RWPE2 (cell line): ENCODE measurements around the gene MRPL36.
A peak's percentile ranks its signal among the peaks of the same experiment; 100 is the strongest.

Experiments used
- ATAC-seq: fragments of 200-7000 bp; cut with Tn5 transposase; 3 replicates; pipeline ENCODE4 v1.9.1; 2021; ENCODE audit warnings: low read depth
- DNase-seq: peaks from one replicate; pipeline ENCODE4 v3.0.0-alpha.2; 2020; ENCODE audit warnings: low spot score
- H3K27ac ChIP-seq: fragments of 450-650 bp; 2 replicates; pipeline ENCODE4 v1.5.1; 2017; ENCODE audit warnings: mild to moderate bottlenecking; ENCODE audit not compliant: poor library complexity, severe bottlenecking
- H3K27me3 ChIP-seq: fragments of 250-450 bp; sonication (Bioruptor Pico); 2 replicates; pipeline ENCODE4 v1.5.1; 2021; ENCODE audit warnings: mild to moderate bottlenecking, moderate library complexity; ENCODE audit not compliant: insufficient read depth, poor library complexity, severe bottlenecking
- H3K36me3 ChIP-seq: fragments of 250-450 bp; sonication (Bioruptor Pico); 2 replicates; pipeline ENCODE4 v1.5.1; 2020; ENCODE audit warnings: low read depth, mild to moderate bottlenecking, moderate library complexity
- H3K4me1 ChIP-seq: fragments of 250-450 bp; sonication (Bioruptor Pico); 2 replicates; pipeline ENCODE4 v1.5.1; 2021; ENCODE audit warnings: mild to moderate bottlenecking, moderate library complexity; ENCODE audit not compliant: insufficient read depth, poor library complexity, severe bottlenecking
- H3K4me3 ChIP-seq: fragments of 250-450 bp; sonication (Bioruptor Pico); 2 replicates; pipeline ENCODE4 v1.5.1; 2021; ENCODE audit warnings: mild to moderate bottlenecking, moderate library complexity; ENCODE audit not compliant: severe bottlenecking
- H3K9me3 ChIP-seq: fragments of 250-450 bp; sonication (Bioruptor Pico); 2 replicates; pipeline ENCODE4 v1.5.1; 2021; ENCODE audit warnings: mild to moderate bottlenecking, moderate library complexity; ENCODE audit not compliant: severe bottlenecking
- TF ChIP-seq, protein P1 (sequence below): fragments of 450-650 bp; IDR thresholded peaks from one replicate; pipeline ENCODE4 v1.5.1; 2017; ENCODE audit warnings: mild to moderate bottlenecking, moderate library complexity; ENCODE audit not compliant: poor library complexity, severe bottlenecking

Gene MRPL36

DNA sequence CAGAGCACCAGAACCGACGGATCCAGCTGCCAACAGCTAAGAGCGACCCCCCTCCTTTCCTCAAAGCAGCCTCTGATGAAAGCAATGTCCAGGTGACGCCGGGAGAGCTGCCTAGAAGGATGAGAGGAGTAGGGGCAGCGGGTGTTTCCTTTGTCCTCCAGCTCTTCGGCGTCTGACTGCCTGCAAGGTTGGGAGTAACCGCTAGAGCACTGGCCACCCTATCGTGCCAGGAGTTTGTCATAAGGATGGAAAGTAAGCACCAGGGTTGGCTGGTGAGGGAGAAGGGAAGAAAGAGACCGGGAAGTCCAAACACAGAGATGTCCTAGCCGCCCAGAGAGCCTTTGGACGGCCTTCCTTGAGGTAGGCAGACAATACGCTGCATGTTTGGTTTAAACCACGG lies 10.8 kb downstream of the MRPL36 start:
- no peaks in the 10 kb centered on the region for H3K36me3 ChIP-seq
- no peaks in the 10 kb centered on the region for H3K9me3 ChIP-seq
- peak overlapping the region; percentile 72 for H3K27ac ChIP-seq
- no peaks in the 10 kb centered on the region for H3K27me3 ChIP-seq
- H3K4me3 ChIP-seq: no peak overlapping the region
- H3K4me1 ChIP-seq: peaks cover 14% of the 10 kb centered on the region
- ATAC-seq: no peak
- TF ChIP-seq, protein P1, sequence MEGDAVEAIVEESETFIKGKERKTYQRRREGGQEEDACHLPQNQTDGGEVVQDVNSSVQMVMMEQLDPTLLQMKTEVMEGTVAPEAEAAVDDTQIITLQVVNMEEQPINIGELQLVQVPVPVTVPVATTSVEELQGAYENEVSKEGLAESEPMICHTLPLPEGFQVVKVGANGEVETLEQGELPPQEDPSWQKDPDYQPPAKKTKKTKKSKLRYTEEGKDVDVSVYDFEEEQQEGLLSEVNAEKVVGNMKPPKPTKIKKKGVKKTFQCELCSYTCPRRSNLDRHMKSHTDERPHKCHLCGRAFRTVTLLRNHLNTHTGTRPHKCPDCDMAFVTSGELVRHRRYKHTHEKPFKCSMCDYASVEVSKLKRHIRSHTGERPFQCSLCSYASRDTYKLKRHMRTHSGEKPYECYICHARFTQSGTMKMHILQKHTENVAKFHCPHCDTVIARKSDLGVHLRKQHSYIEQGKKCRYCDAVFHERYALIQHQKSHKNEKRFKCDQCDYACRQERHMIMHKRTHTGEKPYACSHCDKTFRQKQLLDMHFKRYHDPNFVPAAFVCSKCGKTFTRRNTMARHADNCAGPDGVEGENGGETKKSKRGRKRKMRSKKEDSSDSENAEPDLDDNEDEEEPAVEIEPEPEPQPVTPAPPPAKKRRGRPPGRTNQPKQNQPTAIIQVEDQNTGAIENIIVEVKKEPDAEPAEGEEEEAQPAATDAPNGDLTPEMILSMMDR: no peak
- DNase-seq: no peak

DNA sequence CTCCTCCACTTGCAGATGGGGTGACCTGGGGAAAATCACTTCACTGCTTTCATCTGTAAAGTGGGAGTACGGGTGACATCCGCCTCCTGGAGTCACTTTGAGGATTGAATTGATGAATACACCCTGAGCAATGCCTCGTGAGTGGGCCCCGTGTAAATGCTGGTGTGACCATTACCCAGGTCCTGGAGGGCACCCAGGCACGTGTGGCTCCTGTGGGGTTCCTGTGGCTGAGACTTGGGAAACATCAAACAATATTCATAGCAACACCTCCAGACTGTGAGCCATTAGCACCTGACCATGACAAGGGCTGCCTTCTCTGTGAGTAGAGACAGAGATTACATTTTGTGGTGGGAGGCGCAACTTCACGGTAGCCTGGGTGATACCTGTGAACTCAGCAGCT lies 11.4 kb downstream of the MRPL36 start:
- Histone ChIP-seq H3K27me3 (no peaks in the 10 kb centered on the region), H3K36me3 (no peaks in the 10 kb centered on the region), H3K4me3 (no peak overlapping the region), H3K4me1 (peaks cover 14% of the 10 kb centered on the region), H3K9me3 (no peaks in the 10 kb centered on the region), H3K27ac (no peak overlapping the region)
- DNase-seq (no peak), ATAC-seq (no peak)
- TF ChIP-seq, protein P1: no peak

DNA sequence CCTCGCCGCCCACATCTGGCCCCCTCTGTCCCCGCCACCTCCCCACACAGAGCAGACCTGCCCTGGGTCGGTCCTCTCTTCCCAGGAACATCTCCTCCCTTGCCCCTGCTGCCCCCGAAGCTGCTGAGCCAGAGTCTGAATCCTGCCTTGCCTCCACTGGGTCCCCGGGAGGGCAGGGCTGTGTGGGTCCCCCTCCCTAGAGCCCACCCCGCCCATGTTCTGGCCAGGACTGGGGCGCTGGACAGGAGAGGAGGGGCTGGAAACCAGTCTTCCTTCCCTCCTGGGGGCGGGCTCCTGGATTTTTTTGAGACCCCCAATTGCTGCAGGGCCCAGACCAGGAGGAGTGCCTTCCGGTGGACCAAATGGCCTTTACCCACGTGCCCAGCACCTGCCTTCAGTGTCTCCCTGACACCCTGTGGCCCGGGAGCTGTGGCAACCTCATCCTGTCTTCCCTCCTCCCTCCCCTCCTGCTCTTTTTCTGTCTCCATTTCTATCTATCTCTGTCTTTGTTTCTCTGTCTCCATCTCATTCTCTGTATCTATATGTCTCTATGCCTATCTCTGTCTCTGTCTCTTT lies 12.1 kb downstream of the MRPL36 start:
- Histone ChIP-seq H3K4me1 (peaks cover 10% of the 10 kb centered on the region), H3K27me3 (no peaks in the 10 kb centered on the region), H3K36me3 (no peaks in the 10 kb centered on the region), H3K4me3 (no peak overlapping the region), H3K9me3 (no peaks in the 10 kb centered on the region), H3K27ac (no peak overlapping the region)
- peak; percentile 57 for DNase-seq
- TF ChIP-seq, protein P1: no peak
- no peak for ATAC-seq

DNA sequence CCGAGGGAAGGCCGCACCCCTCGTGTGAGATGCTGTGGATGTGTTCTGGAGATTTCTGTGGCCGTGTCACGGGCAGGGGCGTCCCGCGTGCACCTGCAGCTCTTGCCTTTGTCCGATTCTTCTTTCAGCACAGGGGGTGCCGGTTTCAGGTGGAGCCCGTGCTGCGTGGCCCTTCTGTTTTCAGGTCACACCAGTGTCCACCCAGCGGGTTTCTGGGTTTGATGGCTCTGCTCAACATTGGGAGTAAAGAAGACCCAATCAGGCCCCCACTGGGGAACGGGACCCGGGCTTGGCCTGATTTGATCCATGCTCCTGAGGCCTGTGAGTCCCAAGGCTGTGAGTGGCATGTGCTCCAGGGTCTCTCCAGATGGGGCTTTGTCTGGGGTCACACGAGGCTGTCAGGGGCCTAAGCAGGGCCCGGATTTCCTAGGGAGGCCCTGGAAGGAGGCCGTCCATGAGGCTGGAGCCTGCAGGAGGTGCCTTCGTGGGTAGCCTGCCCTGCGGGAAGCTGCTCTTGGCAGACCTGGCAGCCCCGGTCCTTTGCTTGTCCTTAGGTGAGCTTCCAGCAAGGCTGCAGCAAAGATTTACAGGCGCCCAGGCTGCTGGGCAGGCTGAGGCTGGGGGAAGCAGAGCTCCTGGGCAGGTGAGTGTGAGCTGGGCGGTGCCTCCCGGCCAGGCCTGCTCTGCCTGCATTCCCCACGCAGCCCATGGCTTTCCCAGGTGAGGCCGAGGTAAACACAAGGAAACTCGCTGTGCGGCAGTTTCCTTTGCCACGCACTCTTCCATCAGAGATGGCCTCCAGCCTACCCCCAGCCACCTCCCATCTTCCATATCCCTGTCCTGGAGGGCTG lies 12.8 kb downstream of the MRPL36 start:
- ATAC-seq (no peak), DNase-seq (peak; percentile 60)
- H3K36me3 ChIP-seq: no peaks in the 10 kb centered on the region
- no peaks in the 10 kb centered on the region for H3K27me3 ChIP-seq
- H3K27ac ChIP-seq: no peak overlapping the region
- TF ChIP-seq, protein P1: no peak
- no peak overlapping the region for H3K4me3 ChIP-seq
- no peaks in the 10 kb centered on the region for H3K9me3 ChIP-seq
- peaks cover 8% of the 10 kb centered on the region for H3K4me1 ChIP-seq

DNA sequence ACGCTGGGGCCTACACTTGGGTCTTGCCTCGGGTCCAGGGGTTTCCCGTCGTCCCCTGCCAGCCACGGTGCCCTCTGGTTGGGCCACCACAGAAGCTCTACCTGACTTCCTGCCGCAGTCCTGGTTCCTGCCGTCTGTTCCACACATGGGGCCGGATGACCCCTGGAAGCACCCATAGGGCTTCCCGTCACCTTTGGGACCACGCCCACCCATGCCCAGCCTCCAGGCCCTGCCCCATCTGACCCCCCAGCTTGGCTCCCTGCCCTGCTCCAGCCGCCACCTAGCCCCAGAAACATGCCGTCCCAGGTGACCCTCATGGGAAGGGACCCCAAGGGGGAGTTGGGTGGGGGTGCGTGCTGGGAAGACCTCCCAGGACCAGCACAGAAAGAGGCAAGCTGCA lies 13.7 kb downstream of the MRPL36 start:
- Histone ChIP-seq H3K9me3 (no peaks in the 10 kb centered on the region), H3K27me3 (no peaks in the 10 kb centered on the region), H3K4me3 (no peak overlapping the region), H3K36me3 (no peaks in the 10 kb centered on the region), H3K27ac (no peak overlapping the region), H3K4me1 (peaks cover 8% of the 10 kb centered on the region)
- peak; percentile 71 for DNase-seq
- ATAC-seq: no peak
- TF ChIP-seq, protein P1: no peak
